CD4-positive, alpha-beta T cell (primary cell): ENCODE measurements around the gene ZNF19. TPM values are rescaled to one million over a fixed set of nuclear protein-coding genes. Genes with fewer than 3 reads are reported as not detected.

Experiments
- ATAC-seq: fragments of 200-7000 bp; cut with Tn5 transposase; one replicate; pipeline ENCODE4 v1.10.0; 2022; ENCODE audit warnings: mild to moderate bottlenecking; ENCODE audit not compliant: poor library complexity
- CTCF ChIA-PET: fragments of 350-600 bp; sonication (Branson Sonifier 250); formaldehyde crosslinking; loops from one replicate; lab custom pipeline; 2021; ENCODE audit warnings: antibody characterized with exemption, inconsistent platforms; lab: Charles Lee
- POLR2A ChIA-PET: fragments of 350-600 bp; sonication (Branson Sonifier 250); formaldehyde crosslinking; loops from one replicate; lab custom pipeline; 2021; ENCODE audit warnings: antibody characterized with exemption, inconsistent platforms; lab: Charles Lee
- DNase-seq, 14 experiments: peaks; one replicate each; pipeline ENCODE4 v3.0.0-alpha.2; 2013 to 2020; ENCODE audit warnings: mixed read lengths in 2 of 14
- H3K27ac ChIP-seq, 2 donors: one replicate each; pipeline versions ENCODE4 v1.5.1 to v1.7.0; 2013; ENCODE audit warnings: low read length in 2 of 2, low read depth in 1 of 2, mild to moderate bottlenecking in 1 of 2
- H3K27me3 ChIP-seq, 2 experiments: 1 replicate in 1 of 2; 2 replicates in 1 of 2; pipeline versions ENCODE4 v1.6.1 to v1.7.0; 2013; ENCODE audit warnings: low read length in 2 of 2, control low read depth in 1 of 2, mild to moderate bottlenecking in 1 of 2, moderate library complexity in 1 of 2; ENCODE audit not compliant: insufficient read depth in 2 of 2, control insufficient read depth in 1 of 2
- H3K36me3 ChIP-seq: one replicate; pipeline ENCODE4 v1.6.1; 2013; ENCODE audit warnings: low read length, control low read depth; ENCODE audit not compliant: insufficient read depth
- H3K4me1 ChIP-seq: one replicate; pipeline ENCODE4 v1.6.1; 2013; ENCODE audit warnings: low read length, control low read depth; ENCODE audit not compliant: insufficient read depth
- H3K4me3 ChIP-seq: one replicate; pipeline ENCODE4 v1.5.1; 2013; ENCODE audit warnings: mild to moderate bottlenecking, low read length, moderate library complexity
- H3K9me3 ChIP-seq, 2 experiments: 1 replicate in 1 of 2; 2 replicates in 1 of 2; pipeline versions ENCODE4 v1.6.1 to v1.7.0; 2013; ENCODE audit warnings: low read length in 2 of 2, mild to moderate bottlenecking in 2 of 2, control low read depth in 1 of 2, moderate library complexity in 1 of 2; ENCODE audit not compliant: control insufficient read depth in 1 of 2, insufficient read depth in 1 of 2
- H3K27ac Mint-ChIP-seq: one replicate; pipeline ENCODE4 v1.8.0; 2020; ENCODE audit warnings: mixed read lengths
- H3K27me3 Mint-ChIP-seq: one replicate; pipeline ENCODE4 v1.8.0; 2021; ENCODE audit warnings: mixed read lengths
- H3K36me3 Mint-ChIP-seq: one replicate; pipeline ENCODE4 v1.8.0; 2021; ENCODE audit warnings: low read depth, mixed read lengths
- H3K4me1 Mint-ChIP-seq: one replicate; pipeline ENCODE4 v1.8.0; 2021; ENCODE audit warnings: low read depth, mixed read lengths
- H3K4me3 Mint-ChIP-seq: one replicate; pipeline ENCODE4 v1.8.0; 2020; ENCODE audit warnings: mild to moderate bottlenecking, mixed read lengths
- H3K9me3 Mint-ChIP-seq: one replicate; pipeline ENCODE4 v1.8.0; 2020; ENCODE audit warnings: mixed read lengths
- CTCF ChIP-seq: fragments of 200-600 bp; IDR thresholded peaks from one replicate; pipeline ENCODE4 v1.8.0; 2022; ENCODE audit warnings: antibody characterized with exemption, mild to moderate bottlenecking
- intact Hi-C, 2 experiments: fragments of 100-400 bp; cut with DNase I in 1 of 2; cut with micrococcal nuclease in 1 of 2; formaldehyde crosslinking; loops; one replicate each; pipeline versions ENCODE4 v1.15.1 to v1.9.0; 2023 to 2025; cut with DNase I, micrococcal nuclease
- total RNA-seq, 174 experiments: library from RNA in 2 of 174; stranded (reverse) in 2 of 174; gene quantifications; one replicate each; pipeline ENCODE4 v1.2.3 and lab custom pipeline; 2021 to 2026

The ZNF19 gene
- total RNA-seq, 2 experiments from 2014 or later = 4.6 to 6.4 TPM

GRCh38 chr16:71449020-71449419, 40.1 kb downstream of the ZNF19 start:
- intact Hi-C loops = no loop called here
- H3K27ac Mint-ChIP-seq = no peak overlapping the region
- CTCF ChIA-PET = no interaction called here
- Histone ChIP-seq H3K27me3 (no peaks in the 10 kb centered on the region), H3K4me3 (no peak overlapping the region), H3K9me3 (peaks cover 49 to 73% of the 10 kb centered on the region in 2 experiments), H3K27ac (no peak overlapping the region), H3K4me1 (no peaks in the 10 kb centered on the region), H3K36me3 (peaks cover 57% of the 10 kb centered on the region)
- H3K36me3 Mint-ChIP-seq = peaks cover 80% of the 10 kb centered on the region
- DNase-seq (no peak), ATAC-seq (no peak)
- H3K4me3 Mint-ChIP-seq = no peak overlapping the region
- no peaks in the 10 kb centered on the region for H3K4me1 Mint-ChIP-seq
- H3K27me3 Mint-ChIP-seq = no peaks in the 10 kb centered on the region
- H3K9me3 Mint-ChIP-seq = peaks cover 18% of the 10 kb centered on the region
- TF ChIP-seq CTCF = no peak
- POLR2A ChIA-PET = no interaction called here

- Mint-ChIP-seq H3K9me3 (peaks cover 21% of the 10 kb centered on the region), H3K27me3 (no peaks in the 10 kb centered on the region), H3K4me3 (no peak overlapping the region), H3K4me1 (no peaks in the 10 kb centered on the region), H3K36me3 (peaks cover 78% of the 10 kb centered on the region), H3K27ac (no peak overlapping the region)
- ATAC-seq (no peak), DNase-seq (no peak)
- H3K27ac ChIP-seq = no peak overlapping the region
- intact Hi-C loops = no loop called here
- H3K4me1 ChIP-seq = no peaks in the 10 kb centered on the region
- peaks cover 51% of the 10 kb centered on the region for H3K36me3 ChIP-seq
- H3K4me3 ChIP-seq = no peak overlapping the region
- CTCF ChIA-PET = no interaction called here
- peaks cover 53 to 73% of the 10 kb centered on the region in 2 experiments for H3K9me3 ChIP-seq
- H3K27me3 ChIP-seq = no peaks in the 10 kb centered on the region
- no peak for TF ChIP-seq CTCF
- POLR2A ChIA-PET = no interaction called here
Observed at GRCh38 chr16:71448274-71448866, 40.8 kb downstream of the ZNF19 start.

GRCh38 chr16:71443714-71444113, 45.4 kb downstream of the ZNF19 start:
- Mint-ChIP-seq H3K4me1 (no peaks in the 10 kb centered on the region), H3K27me3 (peaks cover 22% of the 10 kb centered on the region), H3K27ac (no peak overlapping the region), H3K4me3 (no peak overlapping the region), H3K9me3 (peaks cover 9% of the 10 kb centered on the region), H3K36me3 (peaks cover 31% of the 10 kb centered on the region)
- Histone ChIP-seq H3K27me3 (no peaks in the 10 kb centered on the region), H3K4me3 (no peak overlapping the region), H3K27ac (no peak overlapping the region), H3K4me1 (peaks cover 5% of the 10 kb centered on the region), H3K36me3 (peaks cover 4% of the 10 kb centered on the region), H3K9me3 (peaks cover 41 to 55% of the 10 kb centered on the region in 2 experiments)
- ChIA-PET POLR2A (no interaction called here), CTCF (no interaction called here)
- no peak for TF ChIP-seq CTCF
- intact Hi-C loops = no loop called here
- DNase-seq (no peak), ATAC-seq (no peak)
